H1 (cell line): ENCODE data around the gene TSPAN33. TPM values are rescaled to one million over a fixed set of nuclear protein-coding genes. Genes with fewer than 3 reads are reported as not detected.

Source experiments
- CTCF ChIA-PET: fragments of 300-600 bp; sonication (Branson Sonifier 250); formaldehyde crosslinking; loops from one replicate; lab custom pipeline; 2021; ENCODE audit not compliant: partially characterized antibody; lab: Charles Lee
- POLR2A ChIA-PET: fragments of 300-600 bp; sonication (Branson Sonifier 250); formaldehyde crosslinking; loops from one replicate; lab custom pipeline; 2021; ENCODE audit warnings: inconsistent platforms; ENCODE audit not compliant: partially characterized antibody; lab: Charles Lee
- DNase-seq, 2 experiments: peaks; one replicate each; pipeline versions ENCODE4 v3.0.0 to v3.0.0-alpha.2; 2010 to 2022; ENCODE audit warnings: low spot score in 2 of 2, low read depth in 1 of 2, mixed read lengths in 1 of 2
- FAIRE-seq: peaks from 2 replicates; lab custom pipeline; 2011; peaks lifted over from hg19 to GRCh38; lab: Jason Lieb, UNC
- H2AFZ ChIP-seq: 2 replicates; pipeline ENCODE4 v1.8.1; 2012; ENCODE audit warnings: low read length, inconsistent platforms
- H2AK5ac ChIP-seq: 2 replicates; pipeline ENCODE4 v1.6.1; 2013; ENCODE audit warnings: low read depth, low read length
- H2BK120ac ChIP-seq: replicated peaks from 2 replicates; pipeline ENCODE3; 2013; ENCODE audit warnings: low read depth, low read length, inconsistent platforms
- H2BK12ac ChIP-seq: 2 replicates; pipeline ENCODE4 v1.6.1; 2013; ENCODE audit warnings: low read depth, low read length
- H2BK15ac ChIP-seq: 2 replicates; pipeline ENCODE4 v1.6.1; 2013; ENCODE audit warnings: low read length
- H2BK20ac ChIP-seq: 2 replicates; pipeline ENCODE4 v1.6.1; 2013; ENCODE audit warnings: low read length
- H2BK5ac ChIP-seq: 2 replicates; pipeline ENCODE4 v1.6.1; 2013; ENCODE audit warnings: low read depth, low read length
- H3K14ac ChIP-seq: 2 replicates; pipeline ENCODE4 v1.6.1; 2013; ENCODE audit warnings: inconsistent platforms; ENCODE audit not compliant: insufficient read length
- H3K18ac ChIP-seq: 2 replicates; pipeline ENCODE4 v1.6.1; 2013; ENCODE audit warnings: low read length; ENCODE audit errors: extremely low read depth
- H3K23ac ChIP-seq: 2 replicates; pipeline ENCODE4 v1.6.1; 2013; ENCODE audit warnings: inconsistent platforms; ENCODE audit not compliant: insufficient read length
- H3K23me2 ChIP-seq: 2 replicates; pipeline ENCODE4 v1.6.1; 2013; ENCODE audit warnings: low read depth, low read length
- H3K27ac ChIP-seq: 2 replicates; pipeline ENCODE4 v1.6.1; 2011; ENCODE audit warnings: low read depth, low read length, inconsistent platforms
- H3K27me3 ChIP-seq, 4 experiments: replicated peaks in 1 of 4; 1 replicate in 1 of 4; 2 replicates in 3 of 4; pipeline versions ENCODE4 v1.6.1 to v1.8.1; 2011 to 2013; ENCODE audit warnings: low read length in 3 of 4, mild to moderate bottlenecking in 3 of 4, inconsistent platforms in 2 of 4, mixed read lengths in 2 of 4, moderate library complexity in 1 of 4; ENCODE audit not compliant: control insufficient read depth in 3 of 4, insufficient read depth in 3 of 4; ENCODE audit errors: extremely low read depth in 1 of 4
- H3K36me3 ChIP-seq, 4 experiments: 2 replicates each; pipeline versions ENCODE4 v1.6.1 to v1.8.1; 2011 to 2013; ENCODE audit warnings: mild to moderate bottlenecking in 4 of 4, low read length in 3 of 4, moderate library complexity in 2 of 4, control low read depth in 1 of 4, inconsistent platforms in 1 of 4; ENCODE audit not compliant: insufficient read depth in 4 of 4, control insufficient read depth in 2 of 4
- H3K4ac ChIP-seq: replicated peaks from 2 replicates; pipeline ENCODE3; 2013; ENCODE audit warnings: low read length, low read depth, mixed read lengths, inconsistent platforms; ENCODE audit not compliant: insufficient read length
- H3K4me1 ChIP-seq, 4 experiments: replicated peaks in 1 of 4; 1 replicate in 1 of 4; 2 replicates in 3 of 4; pipeline versions ENCODE4 v1.6.1 to v1.8.1; 2011 to 2013; ENCODE audit warnings: low read length in 3 of 4, inconsistent platforms in 2 of 4, mixed read lengths in 1 of 4; ENCODE audit not compliant: insufficient read depth in 4 of 4, control insufficient read depth in 3 of 4
- H3K4me2 ChIP-seq, 2 experiments: 2 replicates each; pipeline versions ENCODE4 v1.6.1 to v1.8.1; 2011 to 2013; ENCODE audit warnings: low read depth in 2 of 2, low read length in 2 of 2, control low read depth in 1 of 2, inconsistent platforms in 1 of 2, mild to moderate bottlenecking in 1 of 2; ENCODE audit not compliant: insufficient read depth in 1 of 2
- H3K4me3 ChIP-seq, 4 experiments: fragments of 200-600, 300-600 bp in 1 of 4; sonication (generic), shearing (Covaris generic), sonication (Bioruptor Twin) in 1 of 4; 2 replicates each; pipeline versions ENCODE4 v1.5.1 to v1.8.1; 2011 to 2016; ENCODE audit warnings: low read length in 4 of 4, low read depth in 3 of 4, control low read depth in 2 of 4, inconsistent platforms in 2 of 4, mild to moderate bottlenecking in 2 of 4, mixed read lengths in 1 of 4, moderate library complexity in 1 of 4; ENCODE audit not compliant: insufficient read depth in 2 of 4; ENCODE audit errors: extremely low read depth in 1 of 4
- H3K56ac ChIP-seq: replicated peaks from 2 replicates; pipeline ENCODE3; 2013; ENCODE audit warnings: low read depth, mild to moderate bottlenecking, mixed read lengths, low read length, inconsistent platforms; ENCODE audit not compliant: insufficient read length
- H3K79me1 ChIP-seq: 2 replicates; pipeline ENCODE4 v1.6.1; 2013; ENCODE audit warnings: low read depth, low read length, control low read depth
- H3K79me2 ChIP-seq, 2 experiments: 2 replicates each; pipeline versions ENCODE4 v1.6.1 to v1.8.1; 2012 to 2013; ENCODE audit warnings: low read length in 2 of 2, mild to moderate bottlenecking in 2 of 2, inconsistent platforms in 1 of 2; ENCODE audit not compliant: insufficient read depth in 2 of 2, control insufficient read depth in 1 of 2
- H3K9ac ChIP-seq, 4 experiments: replicated peaks in 1 of 4; 1 replicate in 1 of 4; 2 replicates in 3 of 4; pipeline versions ENCODE4 v1.6.1 to v1.8.1; 2011 to 2013; ENCODE audit warnings: low read depth in 3 of 4, low read length in 3 of 4, control low read depth in 2 of 4, mild to moderate bottlenecking in 2 of 4, moderate library complexity in 2 of 4, inconsistent platforms in 1 of 4; ENCODE audit errors: extremely low read depth in 1 of 4
- H3K9me3 ChIP-seq, 2 experiments: 2 replicates each; pipeline versions ENCODE4 v1.6.1 to v1.8.1; 2012 to 2013; ENCODE audit warnings: mild to moderate bottlenecking in 2 of 2, moderate library complexity in 2 of 2, control low read depth in 1 of 2, inconsistent platforms in 1 of 2, low read depth in 1 of 2, low read length in 1 of 2, mixed read lengths in 1 of 2; ENCODE audit not compliant: insufficient read depth in 2 of 2
- H4K20me1 ChIP-seq, 2 experiments: replicated peaks in 1 of 2; 2 replicates each; pipeline versions ENCODE3 to v1.8.1; 2011 to 2013; ENCODE audit warnings: inconsistent platforms in 2 of 2, low read length in 2 of 2, mild to moderate bottlenecking in 1 of 2; ENCODE audit not compliant: insufficient read depth in 2 of 2, control insufficient read depth in 1 of 2
- H4K5ac ChIP-seq: 2 replicates; pipeline ENCODE4 v1.6.1; 2013; ENCODE audit warnings: low read length, low read depth, mixed read lengths, inconsistent platforms; ENCODE audit not compliant: insufficient read length
- H4K8ac ChIP-seq: 2 replicates; pipeline ENCODE4 v1.8.0; 2013; ENCODE audit warnings: mild to moderate bottlenecking, moderate library complexity, low read length, inconsistent platforms; ENCODE audit not compliant: insufficient read depth; ENCODE audit errors: extremely low read depth
- H4K91ac ChIP-seq: replicated peaks from 2 replicates; pipeline ENCODE3; 2013; ENCODE audit warnings: low read length, mixed read lengths, inconsistent platforms; ENCODE audit not compliant: insufficient read length
- ASH2L ChIP-seq: fragments of 200-600, 300-600 bp; sonication (generic); IDR thresholded peaks from one replicate; pipeline ENCODE4 v1.7.1; 2017; ENCODE audit warnings: low read length
- BCL11A ChIP-seq, 2 experiments: IDR thresholded peaks; one replicate each; pipeline ENCODE4 v1.6.1; 2011; ENCODE audit warnings: low read depth in 2 of 2, low read length in 2 of 2, mild to moderate bottlenecking in 2 of 2
- CBX8 ChIP-seq: fragments of 300-800, 300-1000 bp; sonication (generic); IDR thresholded peaks from 2 replicates; pipeline ENCODE4 v1.7.1; 2016; ENCODE audit warnings: low read depth, low read length, borderline replicate concordance
- CHD1 ChIP-seq: IDR thresholded peaks from 2 replicates; pipeline ENCODE4 v1.6.1; 2012; ENCODE audit warnings: low read depth, low read length, improper control_type of control experiment
- CREB1 ChIP-seq: IDR thresholded peaks from 2 replicates; pipeline ENCODE4 v1.6.1; 2012; ENCODE audit warnings: inconsistent platforms
- FOSL1 ChIP-seq: IDR thresholded peaks from 2 replicates; pipeline ENCODE4 v1.6.1; 2011; ENCODE audit warnings: mild to moderate bottlenecking, low read depth, low read length, moderate library complexity; ENCODE audit not compliant: insufficient read depth
- KDM1A ChIP-seq: fragments of 200-600, 300-600 bp; sonication (generic); IDR thresholded peaks from 2 replicates; pipeline ENCODE4 v1.7.1; 2016; ENCODE audit warnings: mild to moderate bottlenecking, low read length, borderline replicate concordance
- PHF8 ChIP-seq: fragments of 200-600 bp; sonication (generic); conservative IDR thresholded peaks from 2 replicates; pipeline ENCODE4 v1.7.1; 2012; ENCODE audit warnings: low read depth, mild to moderate bottlenecking, inconsistent platforms, low read length, moderate library complexity
- SAP30 ChIP-seq: fragments of 300-600 bp; sonication (generic); IDR thresholded peaks from 2 replicates; pipeline ENCODE4 v1.7.1; 2012; ENCODE audit warnings: low read length, moderate library complexity, mild to moderate bottlenecking, inconsistent platforms; ENCODE audit not compliant: insufficient read depth, insufficient replicate concordance
- SIN3A ChIP-seq, 2 experiments: IDR thresholded peaks in 1 of 2; conservative IDR thresholded peaks in 1 of 2; 2 replicates each; pipeline ENCODE4 v1.6.1; 2011 to 2012; ENCODE audit warnings: low read length in 2 of 2, improper control_type of control experiment in 1 of 2, low read depth in 1 of 2, mild to moderate bottlenecking in 1 of 2
- TEAD4 ChIP-seq: IDR thresholded peaks from 2 replicates; pipeline ENCODE4 v1.6.1; 2012; ENCODE audit warnings: low read depth, low read length, inconsistent platforms, mixed read lengths
- YY1 ChIP-seq: IDR thresholded peaks from 2 replicates; pipeline ENCODE4 v1.6.1; 2011; ENCODE audit warnings: low read depth, mild to moderate bottlenecking, low read length
- WGBS, 2 experiments: shearing (Covaris generic) in 1 of 2; methylation state at CpG; one replicate each; pipeline versions ENCODE4 v1.1.6 to v1.1.7; 2013 to 2015; ENCODE audit warnings: low lambda C conversion rate in 2 of 2, mixed read lengths in 2 of 2, inconsistent platforms in 1 of 2, low coverage in 1 of 2, missing lambda C conversion rate in 1 of 2; ENCODE audit not compliant: insufficient replicate concordance in 2 of 2, insufficient coverage in 1 of 2, insufficient read length in 1 of 2; ENCODE audit errors: extremely low coverage in 1 of 2, missing lambda C conversion rate in 1 of 2; 5-methylcytosine and 5-hydroxymethylcytosine counted together
- polyA plus RNA-seq, 7 experiments: library from polyadenylated mRNA; depleted of rRNA in 3 of 7; stranded (reverse) in 5 of 7; unstranded in 2 of 7; fragments of >200 nt in 5 of 7; fragments of 200-250 nt in 2 of 7; gene quantifications; 1 replicate in 5 of 7; 2 replicates in 1 of 7; 4 replicates in 1 of 7; pipeline versions ENCODE4 v1.2.1 to v1.2.3, GENCODE V29; 2011 to 2013; ENCODE audit warnings: missing spikeins in 2 of 7, mixed read lengths in 2 of 7
- total RNA-seq: library from RNA; stranded (reverse); fragmentation: NEBNext Ultra II Directional; extraction: Animal tissue kit (Norgen Biotek cat#: 25700); gene quantifications from 2 replicates; pipeline ENCODE4 v1.2.1, GENCODE V29; 2021

Gene TSPAN33
- total and polyA plus RNA-seq, 2 of the 8 experiments (the other 6 are each of a cell fraction or from before 2014, with no cell fraction given) = 42.8 to 47.1 TPM

GRCh38 chr7:129144834-129145668, 544 bp downstream of the TSPAN33 start:
- Histone ChIP-seq H4K8ac (no peak overlapping the region), H3K79me1 (peaks cover 3% of the 10 kb centered on the region; the same call in 1 of the 2 replicates), H3K14ac (no peak overlapping the region), H3K23ac (no peak overlapping the region), H2BK120ac (no peak overlapping the region), H3K27me3 (peaks cover 0 to 10% (median 3%) of the 10 kb centered on the region in 4 experiments; a peak in 4 of 7 replicates), H3K36me3 (no peaks in the 10 kb centered on the region), H4K5ac (no peak overlapping the region), H2AK5ac (no peak overlapping the region), H3K9me3 (no peaks in the 10 kb centered on the region), H3K23me2 (peaks cover 6% of the 10 kb centered on the region), H3K4me1 (peaks cover 2 to 6% (median 4%) of the 10 kb centered on the region in 4 experiments), H3K9ac (peak overlapping the region in 2 of 4 experiments; percentile 17 to 75; a peak in 1 of 7 replicates), H3K56ac (no peak overlapping the region), H3K4me3 (peak overlapping the region; percentile 43 to 99 (median 55)), H3K18ac (no peak overlapping the region), H2BK5ac (no peak overlapping the region), H3K79me2 (no peaks in the 10 kb centered on the region), H2BK20ac (no peak overlapping the region), H2BK12ac (no peak overlapping the region), H2BK15ac (no peak overlapping the region), H3K4ac (no peak overlapping the region), H2AFZ (peak overlapping the region; percentile 60; the same call in 1 of the 2 replicates), H3K27ac (no peak overlapping the region), H3K4me2 (peak overlapping the region; percentile 94 to 99), H4K91ac (no peak overlapping the region), H4K20me1 (no peaks in the 10 kb centered on the region)
- ChIA-PET CTCF (interaction anchor here (1.0 to 1.5 kb wide), 2 partner anchors 29 to 64 kb away, joined by 3 to 7 read pairs; no protein-coding TSS in a partner anchor), POLR2A (interaction anchor here (0.6 to 2.9 kb wide), 6 partner anchors 9 to 44 kb away, joined by 3 to 11 read pairs (median 4); no protein-coding TSS in a partner anchor)
- WGBS, 2 experiments = 6% methylated on average over 28 of the region's 58 CpGs; no CpG with 5 or more reads in 1 of the 2 experiments
- FAIRE-seq (no peak), DNase-seq (no peak)
- TF ChIP-seq KDM1A (no peak), SIN3A (conservative IDR thresholded peaks at IDR 0.05 in 1 of 2, IDR thresholded peaks at IDR 0.05 in 1 of 2; ENCODE audit: low read depth in 1 of 2, low read length in 2 of 2) (0 out of 4 replicates have a peak, but pooled peaks of 1 of the 2 experiments have one; percentile 17), CREB1 (no peak), ASH2L (no peak), TEAD4 (no peak), PHF8 (peak; percentile 25; the same call in 1 of the 2 replicates), SAP30 (no peak), CBX8 (no peak), BCL11A (IDR thresholded peaks at IDR 0.05; ENCODE audit: low read depth in 2 of 2, low read length in 2 of 2) (no peak), CHD1 (no peak), YY1 (no peak), FOSL1 (no peak)
